Femur (tissue), 1 donor: Measurements from ENCODE around the gene ACOX2.

ENCODE experiments used
- DNase-seq: peaks from one replicate; pipeline ENCODE4 v3.0.0-alpha.2; 2017

The ACOX2 gene

DNA sequence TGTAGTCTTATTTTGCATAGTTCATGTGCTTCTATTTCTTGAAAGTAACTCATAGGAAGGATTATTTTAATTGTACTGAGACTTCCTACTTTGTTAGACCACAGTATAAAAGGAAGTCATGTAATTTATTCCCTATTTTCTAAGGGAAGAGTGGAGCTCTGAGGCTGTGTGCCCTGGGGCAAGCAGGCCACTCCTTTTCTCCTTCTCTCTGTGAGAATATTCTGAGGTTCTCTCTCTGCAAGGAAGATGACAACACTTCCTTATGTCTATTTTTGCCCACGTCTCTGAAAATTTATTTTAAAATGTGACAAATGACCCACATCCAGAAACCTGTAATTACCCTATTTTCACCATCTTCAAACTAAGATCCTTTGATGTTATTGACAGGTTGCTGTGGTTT lies 34.1 kb downstream of the ACOX2 start:
- DNase-seq, result no peak

DNA sequence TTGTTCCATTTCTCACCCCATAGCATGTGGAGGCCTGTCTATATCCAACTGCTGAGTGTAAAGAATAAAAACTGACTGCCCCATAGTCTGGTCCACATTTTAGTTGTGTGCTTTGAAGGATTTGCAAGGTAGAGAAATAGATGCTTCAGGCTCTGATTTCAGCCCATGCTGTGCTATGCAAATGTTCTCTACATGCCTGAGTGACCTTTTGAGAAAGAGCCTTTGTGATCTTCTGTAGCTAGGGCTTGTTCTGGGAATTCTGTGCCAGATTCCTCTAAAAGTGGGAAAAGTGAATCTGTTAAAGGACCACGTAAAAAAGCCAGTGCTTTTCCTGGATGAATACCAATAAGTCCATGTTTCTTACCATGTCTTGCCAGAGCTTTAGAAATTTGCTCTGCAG lies 39.9 kb downstream of the ACOX2 start:
- DNase-seq, result no peak

DNA sequence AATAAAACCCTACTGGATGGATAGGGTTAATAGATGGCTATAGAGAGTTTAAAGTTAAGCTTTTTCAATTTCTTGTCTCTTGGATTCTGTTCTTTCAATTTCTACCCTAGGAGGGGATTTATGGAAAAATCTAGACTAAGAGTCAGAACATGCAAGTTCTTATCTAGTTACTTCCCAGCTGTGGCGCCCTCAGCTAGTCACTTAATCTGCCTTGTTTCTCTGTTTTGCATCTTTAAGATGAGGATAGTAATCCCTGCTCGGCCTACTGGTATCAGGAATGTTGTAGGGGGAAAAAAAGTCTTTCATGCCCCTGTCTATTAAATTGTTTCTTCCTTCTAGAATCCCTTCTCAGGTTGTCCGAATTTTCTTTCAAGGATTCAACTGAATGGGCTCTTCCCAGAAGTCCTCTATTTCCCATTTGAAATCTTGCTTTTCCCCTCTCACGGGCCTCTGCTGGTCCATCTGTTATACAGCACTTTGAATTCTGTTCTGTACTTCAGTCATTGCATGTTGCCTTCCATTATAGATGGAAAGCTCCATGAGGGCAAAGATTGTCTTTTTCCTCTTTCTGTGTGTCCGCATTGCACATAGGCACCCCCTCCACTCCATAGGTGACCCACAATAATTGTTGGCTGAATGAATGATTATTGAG lies 40.7 kb downstream of the ACOX2 start:
- no peak for DNase-seq

DNA sequence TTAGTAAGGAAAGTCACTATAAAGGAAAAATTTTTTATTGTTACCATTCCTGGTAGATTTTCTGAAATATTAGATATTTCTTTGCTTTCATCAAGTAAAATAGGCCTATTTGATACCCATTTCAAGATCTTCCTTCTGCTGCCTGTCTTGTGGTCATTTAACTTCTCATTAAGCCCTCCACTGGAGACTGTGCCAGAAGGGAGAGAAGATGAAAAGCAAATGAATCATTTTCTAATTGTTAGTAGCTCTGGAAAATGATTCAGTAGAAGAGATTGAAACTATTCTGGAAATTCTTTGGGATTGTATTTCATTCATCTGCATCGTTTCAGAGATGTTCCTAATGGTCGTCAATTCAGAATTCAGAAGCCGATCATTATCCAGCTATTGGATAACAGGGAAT lies 41.9 kb downstream of the ACOX2 start:
- no peak for DNase-seq

DNA sequence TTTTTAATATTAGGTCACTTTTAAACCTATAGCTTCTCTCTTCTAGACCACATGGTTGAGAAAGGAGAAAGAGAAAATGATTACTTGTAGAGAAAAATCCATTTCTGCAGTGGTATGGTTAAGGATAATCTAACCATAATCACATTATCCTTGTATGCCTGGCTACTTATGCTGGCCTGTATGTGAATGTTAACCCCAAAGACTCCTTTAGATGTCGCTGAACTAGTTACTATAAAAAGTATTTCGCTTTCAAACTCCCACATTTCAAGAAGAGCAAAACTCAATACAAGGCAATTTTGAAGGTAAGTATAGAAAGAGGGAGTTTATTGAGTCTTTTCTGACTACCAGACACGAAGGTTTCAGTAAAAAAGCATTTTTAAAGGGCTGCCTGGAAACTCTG lies 42.9 kb downstream of the ACOX2 start:
- no peak for DNase-seq

DNA sequence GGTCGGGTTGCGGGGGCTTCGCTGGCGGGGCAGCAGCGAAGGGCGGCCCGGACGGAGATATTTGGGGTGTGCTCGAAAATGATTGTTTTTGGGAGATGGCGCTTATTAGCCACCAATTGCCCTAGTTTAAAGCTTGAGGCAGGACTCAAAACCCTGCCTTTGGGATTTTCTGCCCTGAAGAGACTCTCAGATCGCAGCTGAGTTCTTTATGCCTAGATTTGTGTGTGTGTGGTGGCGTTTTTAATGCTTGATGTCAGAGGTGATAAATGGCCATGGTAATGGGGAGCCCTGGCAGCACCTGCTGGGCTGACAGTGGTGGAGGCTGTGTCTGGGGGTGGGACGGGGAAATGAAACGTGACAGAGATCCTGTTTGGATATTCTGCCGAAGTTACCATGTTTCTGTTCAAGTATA lies 44.5 kb downstream of the ACOX2 start:
- DNase-seq, result peak; percentile 36

DNA sequence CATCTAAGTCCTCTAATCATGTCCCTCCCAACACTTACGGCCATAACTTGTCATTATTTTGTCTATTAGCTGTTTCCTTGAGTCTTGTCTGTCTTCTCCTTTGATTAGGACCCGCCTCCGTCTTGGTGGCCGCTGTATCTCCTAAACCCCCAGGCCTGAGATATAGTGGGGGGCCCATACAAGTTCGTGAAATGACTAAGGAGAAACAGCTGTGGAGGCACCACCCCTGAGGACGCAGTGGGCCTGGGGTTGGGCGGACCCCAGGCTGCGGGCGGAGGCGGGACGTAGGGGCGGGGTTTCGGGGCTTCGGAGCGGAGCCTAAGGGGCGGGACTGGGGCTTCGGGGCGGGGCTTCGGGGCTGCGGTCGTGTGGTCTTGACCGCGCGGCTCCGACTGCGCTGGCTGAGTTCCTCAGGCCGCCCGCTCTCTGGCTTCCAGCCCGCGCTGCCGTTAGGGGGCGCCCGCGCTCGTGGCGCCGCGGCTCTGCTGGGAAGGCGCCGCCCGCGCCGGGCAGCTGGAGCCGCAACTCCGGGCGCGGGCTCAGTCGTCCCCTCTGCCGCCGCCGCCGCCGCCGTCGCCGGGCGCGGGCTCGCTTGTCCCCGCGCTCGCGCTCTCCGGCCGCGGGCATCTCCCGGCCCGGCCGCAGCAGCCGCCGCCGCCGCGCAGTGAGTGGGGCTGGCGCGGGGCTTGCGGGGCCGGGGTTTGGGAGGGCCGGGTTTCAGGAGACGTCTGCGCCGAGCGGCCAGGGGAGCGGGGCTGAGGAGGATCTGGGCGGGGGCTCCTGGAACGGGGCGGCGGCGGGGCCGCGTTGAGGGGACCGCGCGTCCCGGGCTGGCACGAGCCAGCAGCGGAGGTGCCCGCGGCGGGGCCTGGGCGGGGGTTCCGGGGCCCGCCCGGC lies 45.2 kb downstream of the ACOX2 start, which contains the start of gene KCTD6:
TSS of gene KCTD6 (plus strand) at position 591 of the 897 bp plus-strand sequence. CDS start 6,660 bp downstream, outside the sequence.
- peak; percentile 96 for DNase-seq

DNA sequence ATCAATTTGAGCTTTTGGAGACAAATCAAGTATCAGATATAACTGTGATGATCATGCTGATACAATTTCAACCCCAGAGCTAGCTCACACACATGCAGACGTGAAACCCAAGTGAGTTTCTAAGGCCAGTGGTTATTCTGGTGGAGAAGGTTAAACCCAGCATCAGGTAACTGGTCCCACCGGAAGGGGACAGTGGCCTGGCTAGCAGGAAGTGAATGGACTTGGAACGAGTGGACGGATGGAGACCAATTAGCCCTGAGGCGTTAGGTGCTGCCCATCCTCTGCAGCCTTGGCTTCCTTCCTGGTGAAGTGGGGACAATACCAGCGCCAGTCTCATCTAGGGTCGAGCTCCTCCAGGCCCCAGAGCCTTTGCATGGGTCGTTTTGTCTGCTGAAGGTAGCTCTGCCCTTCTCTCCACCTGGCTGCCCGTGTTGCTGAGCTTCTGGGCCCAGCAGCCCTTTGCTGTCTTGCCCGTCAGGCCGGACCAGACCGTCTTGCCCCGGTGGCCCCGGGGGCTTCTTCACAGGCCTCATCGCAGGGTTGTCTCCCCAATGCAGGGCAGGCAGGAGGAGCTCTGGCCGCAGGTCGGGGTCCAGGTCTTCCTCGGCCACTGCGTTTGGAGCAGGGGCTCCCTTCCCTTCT lies 46.0 kb downstream of the ACOX2 start:
- DNase-seq, result peak; percentile 40

DNA sequence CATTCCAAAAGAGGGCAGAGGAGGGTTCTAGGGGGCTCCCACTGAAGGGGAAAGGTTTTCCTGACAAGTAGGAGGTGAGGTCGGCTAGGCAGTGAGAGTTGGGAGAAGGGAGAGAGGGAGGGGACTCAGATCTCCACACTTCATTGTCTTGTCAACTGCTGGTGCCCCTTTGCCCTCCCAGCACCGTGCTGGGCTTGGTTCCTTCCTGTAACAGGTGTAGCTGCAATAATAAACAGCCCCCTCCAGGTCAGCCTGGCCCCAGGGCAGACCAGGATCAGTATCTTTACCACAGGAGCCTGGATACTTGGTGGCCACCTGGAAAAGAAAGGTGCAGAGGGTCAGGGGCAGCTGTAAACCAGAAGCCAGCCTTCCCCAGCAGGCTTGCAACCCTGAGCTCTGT lies 48.0 kb downstream of the ACOX2 start:
- no peak for DNase-seq

DNA sequence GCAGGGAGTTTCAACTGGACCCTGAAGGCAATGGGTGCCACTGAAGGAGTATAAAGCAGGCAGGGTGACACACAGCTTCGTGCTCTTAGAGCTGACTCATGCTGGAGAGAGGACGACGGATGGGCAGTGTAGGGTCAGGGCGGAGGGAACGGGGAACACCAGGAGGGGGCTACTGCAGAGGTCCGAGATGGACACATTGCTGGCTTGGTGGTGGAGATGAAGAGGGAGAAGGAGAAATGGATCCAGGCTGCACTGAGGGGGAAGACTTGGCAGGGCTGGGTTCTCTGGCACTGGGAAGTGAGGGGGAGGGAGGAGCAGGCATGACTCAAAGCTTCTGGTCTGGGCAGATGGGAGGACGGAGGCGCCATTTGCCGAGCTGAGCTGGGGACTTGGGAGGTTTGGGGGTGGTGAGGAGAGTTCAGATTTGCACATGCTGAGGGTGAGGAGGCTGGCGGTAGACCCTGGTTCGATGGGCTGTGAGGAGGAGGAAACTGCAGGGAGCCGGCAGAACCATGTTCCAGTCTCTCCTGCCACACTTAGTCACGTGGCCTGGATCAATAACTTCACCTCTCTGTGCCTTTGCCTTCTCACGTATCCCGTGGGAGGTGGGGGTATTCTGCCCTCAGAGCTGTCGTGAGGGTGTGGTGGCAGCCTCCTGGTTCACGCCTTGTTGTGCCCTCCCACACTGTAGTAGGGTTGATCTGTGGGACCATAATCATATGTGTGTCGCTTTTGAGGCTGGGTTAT lies 49.7 kb downstream of the ACOX2 start:
- peak; percentile 30 for DNase-seq

DNA sequence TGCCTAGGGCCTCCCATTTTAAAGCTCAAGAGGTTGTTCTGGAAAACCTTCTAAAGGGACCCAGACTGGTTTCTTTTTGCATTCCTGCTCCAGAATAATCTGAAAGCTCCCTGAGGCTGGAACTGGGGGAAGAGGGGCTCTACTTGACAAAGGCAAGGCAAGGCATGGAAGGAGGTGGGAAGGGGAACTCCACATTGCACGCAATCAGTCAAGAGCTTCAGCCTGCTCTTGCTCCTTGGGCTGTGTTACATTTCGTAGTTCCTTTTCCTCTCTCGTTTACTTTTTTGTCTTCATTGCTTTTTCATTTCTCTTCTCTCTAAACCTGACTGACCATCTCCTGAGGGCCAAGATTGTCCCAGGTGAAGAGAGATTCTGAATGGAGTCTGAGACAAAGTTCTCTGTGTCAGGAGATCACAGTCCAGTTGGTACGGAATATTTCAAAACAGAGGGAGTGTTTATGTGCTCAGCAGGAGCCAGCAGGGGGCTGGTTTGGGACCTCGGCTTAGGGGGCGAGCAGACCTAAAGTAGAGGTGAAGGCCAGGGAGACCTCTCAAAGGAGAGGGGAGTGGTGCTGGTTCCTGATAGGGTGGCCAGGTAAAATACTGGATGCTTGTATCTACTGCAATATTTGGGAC lies 51.1 kb downstream of the ACOX2 start:
- no peak for DNase-seq

DNA sequence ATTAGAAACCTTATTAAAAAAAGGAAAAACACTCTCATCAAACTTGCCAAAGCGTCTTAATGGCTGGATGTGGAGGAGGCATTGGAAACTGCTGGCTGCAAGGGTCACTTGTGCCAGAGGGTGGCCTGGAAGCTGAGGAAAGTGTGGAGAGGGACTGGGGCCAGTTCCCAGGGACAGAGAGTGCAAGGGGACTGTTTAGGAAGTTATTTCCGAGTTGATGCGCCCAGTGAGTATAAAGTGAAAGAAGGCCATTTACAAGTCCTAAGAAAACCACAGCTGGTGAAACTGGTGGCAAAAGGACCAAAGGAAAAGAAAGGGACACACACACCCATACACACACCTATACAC lies 52.3 kb downstream of the ACOX2 start:
- no peak for DNase-seq

DNA sequence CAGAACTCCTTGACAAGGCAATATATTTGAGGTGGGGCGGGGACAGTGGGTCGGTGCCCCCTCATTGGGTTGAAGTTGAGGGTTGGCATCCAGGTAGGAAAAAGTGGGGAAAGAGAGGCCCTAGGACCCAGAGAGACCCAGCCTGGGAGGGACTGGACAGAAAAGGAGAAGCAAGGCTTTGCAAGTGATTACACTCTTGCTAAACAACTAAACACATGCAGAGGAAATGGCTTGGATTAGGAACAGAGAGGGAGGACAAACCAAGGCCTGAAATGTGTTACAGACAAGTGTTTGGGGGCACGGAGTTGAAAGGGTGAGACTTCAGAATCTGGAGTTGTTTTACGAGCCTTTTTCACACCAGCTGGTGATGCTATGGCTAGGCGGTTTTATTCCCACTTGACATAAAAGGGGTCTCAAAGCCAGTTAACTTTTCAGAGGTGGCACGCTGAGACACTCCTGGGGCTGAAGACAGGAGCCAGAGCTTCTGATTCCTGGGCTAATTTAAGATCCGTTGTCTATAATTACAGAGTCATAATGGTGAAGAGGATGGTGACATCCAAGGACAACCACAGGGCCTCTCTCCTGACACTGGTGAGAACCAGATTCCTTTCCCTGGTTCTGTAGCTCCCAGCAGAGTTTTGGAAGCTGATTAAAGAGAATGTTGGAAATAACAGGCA lies 52.8 kb downstream of the ACOX2 start:
- DNase-seq, result no peak

DNA sequence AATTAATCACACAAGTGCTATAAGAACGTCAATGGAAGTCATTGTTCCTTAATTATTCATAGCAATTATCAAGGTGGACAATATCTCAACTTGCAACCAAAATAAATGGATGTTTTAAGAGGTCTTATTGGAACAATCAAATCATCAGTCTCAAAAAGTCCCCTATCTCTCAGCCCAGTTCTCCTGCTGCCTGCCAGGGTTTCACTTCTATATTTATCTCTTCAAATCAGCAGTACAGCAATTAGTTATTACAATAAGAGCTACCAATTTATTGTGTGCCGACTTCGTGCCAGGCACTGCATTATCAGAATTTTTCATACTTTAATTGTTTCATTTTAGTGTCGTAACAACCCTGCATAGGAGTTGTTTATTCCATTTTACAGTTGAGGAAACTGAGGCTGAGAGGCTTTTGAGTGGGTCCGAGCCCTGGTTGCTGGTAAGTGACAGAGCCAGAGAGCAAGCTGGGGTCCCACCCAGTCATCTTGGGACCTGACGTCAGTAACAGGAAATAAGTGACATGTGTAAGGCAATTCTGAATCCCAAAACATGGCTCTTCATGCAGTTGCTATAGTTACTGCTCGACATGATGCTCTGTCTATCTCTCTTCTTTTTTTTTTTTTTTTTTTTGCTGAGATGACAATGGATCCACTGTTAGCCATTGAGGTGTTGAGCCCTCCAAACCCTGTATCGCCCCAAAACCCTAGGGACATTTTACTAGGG lies 53.9 kb downstream of the ACOX2 start:
- DNase-seq, result no peak

DNA sequence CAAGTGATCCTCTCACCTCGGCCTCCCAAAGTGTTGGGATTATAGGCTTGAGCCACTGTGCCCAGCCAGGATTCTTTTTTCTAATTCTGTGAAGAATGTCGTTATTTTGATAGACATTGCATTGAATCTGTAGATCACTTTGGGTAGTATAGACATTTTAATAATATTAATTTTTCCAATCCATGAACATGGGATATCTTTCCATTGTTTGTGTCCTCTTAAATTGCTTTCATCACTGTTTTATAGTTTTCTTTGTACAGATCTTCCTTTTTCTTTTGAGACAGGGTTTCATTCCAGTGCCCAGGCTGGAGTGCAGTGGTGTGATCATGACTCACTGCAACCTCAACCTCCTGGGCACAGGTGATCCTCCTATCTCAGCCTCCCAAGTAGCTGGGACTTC lies 56.7 kb downstream of the ACOX2 start:
- DNase-seq, result no peak

DNA sequence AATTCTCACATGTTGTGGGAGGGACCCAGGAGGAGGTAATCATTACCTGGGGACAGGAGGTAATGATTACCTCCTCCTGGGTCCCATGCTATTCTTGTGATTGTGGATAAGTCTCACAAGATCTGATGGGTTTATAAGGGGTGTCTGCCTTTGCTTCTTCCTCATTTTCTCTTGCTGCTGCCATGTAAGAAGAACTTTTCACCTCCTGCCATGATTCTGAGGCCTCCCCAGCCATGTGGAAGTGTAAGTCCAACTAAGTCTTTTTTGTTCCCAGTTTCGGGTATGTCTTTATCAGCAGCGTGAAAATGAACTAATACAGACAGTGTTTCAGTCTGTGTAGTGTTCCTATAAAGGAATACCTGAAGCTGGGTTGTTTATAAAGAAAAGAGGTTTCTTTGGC lies 58.2 kb downstream of the ACOX2 start:
- no peak for DNase-seq

DNA sequence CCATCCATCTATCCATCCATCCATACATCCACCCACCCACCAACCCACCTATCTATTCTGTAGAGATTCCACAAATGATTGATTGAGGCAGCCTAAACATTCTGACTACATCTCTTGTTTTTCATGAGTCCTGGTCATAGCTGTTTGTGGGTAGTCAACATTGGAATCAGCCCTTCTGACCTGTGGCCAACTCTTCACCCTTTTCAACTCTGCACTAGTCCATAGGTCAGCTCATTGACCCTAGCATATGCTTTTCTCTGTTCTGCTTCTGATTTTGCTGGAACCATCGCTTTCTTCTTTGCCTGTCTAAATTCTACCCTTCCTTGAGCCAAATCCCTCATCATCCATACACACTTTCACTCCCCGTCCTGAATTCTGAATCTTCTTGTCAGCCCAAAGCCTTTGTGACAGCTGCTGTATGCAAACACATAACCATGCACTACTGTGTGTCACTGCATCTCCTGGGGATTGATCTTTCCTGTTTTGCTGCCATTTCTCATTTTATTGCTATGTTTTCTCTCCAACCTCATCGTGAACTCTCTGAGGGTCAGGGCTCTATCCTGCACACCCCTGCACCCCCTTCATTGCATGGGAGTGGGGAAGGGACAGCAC lies 61.9 kb downstream of the ACOX2 start:
- no peak for DNase-seq

DNA sequence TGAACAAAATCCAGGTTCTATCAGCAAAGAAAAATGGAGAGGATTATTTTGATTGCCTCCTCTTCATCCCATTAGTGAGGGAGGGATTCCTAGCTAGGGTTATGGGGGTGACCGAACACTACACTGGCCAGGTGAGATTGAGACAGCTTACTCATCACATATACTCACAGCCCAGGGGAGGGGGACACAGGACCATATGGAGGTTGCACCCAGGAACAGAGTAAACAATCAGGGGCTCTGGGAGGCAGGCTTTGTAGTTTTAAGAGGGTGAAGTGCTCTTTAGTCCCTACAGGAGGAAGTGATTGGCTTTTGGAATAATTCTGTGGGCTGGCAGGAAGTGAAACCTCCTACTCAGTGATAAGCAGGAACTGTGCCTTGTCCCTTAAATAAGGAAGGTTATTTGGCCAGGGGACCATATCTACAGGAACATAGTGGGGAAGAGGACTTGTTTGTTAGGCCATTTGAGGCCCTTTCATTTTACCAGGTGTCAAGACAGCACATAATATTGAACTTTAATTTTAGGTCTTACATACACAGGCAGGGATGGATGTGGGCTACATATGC lies 62.6 kb downstream of the ACOX2 start:
- no peak for DNase-seq

DNA sequence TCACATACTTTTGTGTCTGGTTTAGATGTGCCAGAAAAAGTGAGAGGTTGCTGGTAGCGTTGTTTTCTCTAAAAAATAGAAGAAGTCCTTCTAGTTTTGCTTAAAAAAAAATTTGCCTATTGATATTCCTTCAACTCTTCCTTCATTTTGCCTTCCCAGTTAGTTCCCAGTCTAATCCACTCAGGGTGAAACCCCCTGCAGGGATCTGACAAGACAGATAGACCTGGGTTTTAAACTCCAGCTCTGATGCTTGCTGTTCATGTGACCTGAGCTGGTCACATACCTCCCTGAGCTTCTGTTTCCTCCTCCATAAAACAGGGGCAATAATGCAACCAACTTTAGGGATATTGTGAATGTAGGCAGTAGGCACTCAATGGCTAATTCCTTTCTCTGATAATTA lies 63.7 kb downstream of the ACOX2 start:
- DNase-seq, result no peak
